Activated T-cell treated with anti-CD3 and anti-CD28 coated beads, Interleukin-2, amount 50 U/mL, for 4 hours (primary cell): ENCODE measurements around the gene SLC41A3. TPM values are rescaled to one million over a fixed set of nuclear protein-coding genes. Genes with fewer than 3 reads are reported as not detected.

Experiments used
- ATAC-seq, 2 donors: fragments of 200-7000 bp; cut with Tn5 transposase; one replicate each; pipeline ENCODE4 v1.10.0; 2021
- DNase-seq: peaks from one replicate; pipeline ENCODE4 v3.0.0-alpha.2; 2020
- H3K27me3 Mint-ChIP-seq: one replicate; pipeline ENCODE4 v1.8.0; 2021; ENCODE audit warnings: low read depth, mixed read lengths
- H3K36me3 Mint-ChIP-seq: one replicate; pipeline ENCODE4 v1.8.0; 2022; ENCODE audit warnings: mixed read lengths; ENCODE audit not compliant: insufficient read depth
- H3K4me1 Mint-ChIP-seq: one replicate; pipeline ENCODE4 v1.8.0; 2021; ENCODE audit warnings: low read depth, mixed read lengths
- H3K4me3 Mint-ChIP-seq: one replicate; pipeline ENCODE4 v1.8.0; 2021; ENCODE audit warnings: mild to moderate bottlenecking, moderate library complexity, mixed read lengths
- H3K9me3 Mint-ChIP-seq: one replicate; pipeline ENCODE4 v1.8.0; 2021; ENCODE audit warnings: mixed read lengths
- total RNA-seq, 3 donors: library from RNA; stranded (reverse); gene quantifications; one replicate each; pipeline ENCODE4 v1.2.1, GENCODE V29; 2021

Gene SLC41A3
- total RNA-seq = 10 to 100 TPM; 23.6 to 28.1 (median 25.4) TPM

GRCh38 chr3:126083913-126084767 lies at the start of gene SLC41A3:
SLC41A3 (minus strand) TSS chr3:126084124; CDS start chr3:126068219, 15,905 bp downstream.
- Mint-ChIP-seq H3K4me3 (peak within 1 kb of the TSS; percentile 92), H3K27me3 (no peaks in the 10 kb centered on the region), H3K36me3 (no peaks in the 10 kb centered on the region), H3K9me3 (no peaks in the 10 kb centered on the region), H3K4me1 (peaks cover 16% of the 10 kb centered on the region)
- peak; percentile 80 for DNase-seq
- ATAC-seq = peak; percentile 96

- Mint-ChIP-seq H3K27me3 (peaks cover 15% of the 10 kb centered on the region), H3K4me1 (no peaks in the 10 kb centered on the region), H3K9me3 (no peaks in the 10 kb centered on the region), H3K4me3 (no peak overlapping the region), H3K36me3 (no peaks in the 10 kb centered on the region)
- DNase-seq (no peak), ATAC-seq (no peak)
Measured at GRCh38 chr3:126133606-126134005, 49.7 kb upstream of the SLC41A3 start.

GRCh38 chr3:126132751-126133511 lies 49.0 kb upstream of the SLC41A3 start:
- Mint-ChIP-seq H3K9me3 (no peaks in the 10 kb centered on the region), H3K4me3 (no peak overlapping the region), H3K4me1 (no peaks in the 10 kb centered on the region), H3K27me3 (peaks cover 12% of the 10 kb centered on the region), H3K36me3 (no peaks in the 10 kb centered on the region)
- DNase-seq = no peak
- no peak for ATAC-seq

- peaks cover 6% of the 10 kb centered on the region for H3K27me3 Mint-ChIP-seq
- no peaks in the 10 kb centered on the region for H3K4me1 Mint-ChIP-seq
- no peak overlapping the region for H3K4me3 Mint-ChIP-seq
- H3K9me3 Mint-ChIP-seq = no peaks in the 10 kb centered on the region
- H3K36me3 Mint-ChIP-seq = no peaks in the 10 kb centered on the region
- DNase-seq (peak; percentile 4), ATAC-seq (no peak)
Measured at GRCh38 chr3:126131881-126132750, 48.2 kb upstream of the SLC41A3 start.

- no peak for ATAC-seq
- Mint-ChIP-seq H3K4me3 (no peak overlapping the region), H3K9me3 (no peaks in the 10 kb centered on the region), H3K27me3 (peaks cover 3% of the 10 kb centered on the region), H3K36me3 (no peaks in the 10 kb centered on the region), H3K4me1 (no peaks in the 10 kb centered on the region)
- no peak for DNase-seq
Measured at GRCh38 chr3:126130981-126131745, 47.2 kb upstream of the SLC41A3 start.

- DNase-seq (no peak), ATAC-seq (no peak)
- Mint-ChIP-seq H3K4me3 (no peak overlapping the region), H3K9me3 (no peaks in the 10 kb centered on the region), H3K27me3 (no peaks in the 10 kb centered on the region), H3K4me1 (no peaks in the 10 kb centered on the region), H3K36me3 (no peaks in the 10 kb centered on the region)
Measured at GRCh38 chr3:126130081-126130855, 46.3 kb upstream of the SLC41A3 start.

- no peaks in the 10 kb centered on the region for H3K36me3 Mint-ChIP-seq
- H3K4me1 Mint-ChIP-seq = no peaks in the 10 kb centered on the region
- no peak overlapping the region for H3K4me3 Mint-ChIP-seq
- no peaks in the 10 kb centered on the region for H3K27me3 Mint-ChIP-seq
- ATAC-seq = no peak
- H3K9me3 Mint-ChIP-seq = no peaks in the 10 kb centered on the region
- DNase-seq = no peak
Measured at GRCh38 chr3:126129398-126129891, 45.5 kb upstream of the SLC41A3 start.

GRCh38 chr3:126128504-126129397 lies 44.8 kb upstream of the SLC41A3 start:
- Mint-ChIP-seq H3K9me3 (no peaks in the 10 kb centered on the region), H3K4me1 (no peaks in the 10 kb centered on the region), H3K4me3 (no peak overlapping the region), H3K36me3 (no peaks in the 10 kb centered on the region), H3K27me3 (peaks cover 2% of the 10 kb centered on the region)
- ATAC-seq (no peak), DNase-seq (no peak)

GRCh38 chr3:126127904-126128303 lies 44.0 kb upstream of the SLC41A3 start:
- no peak for DNase-seq
- H3K9me3 Mint-ChIP-seq = no peaks in the 10 kb centered on the region
- no peaks in the 10 kb centered on the region for H3K4me1 Mint-ChIP-seq
- H3K36me3 Mint-ChIP-seq = no peaks in the 10 kb centered on the region
- peaks cover 2% of the 10 kb centered on the region for H3K27me3 Mint-ChIP-seq
- H3K4me3 Mint-ChIP-seq = no peak overlapping the region
- no peak for ATAC-seq

GRCh38 chr3:126127452-126127851 lies 43.5 kb upstream of the SLC41A3 start:
- Mint-ChIP-seq H3K27me3 (peaks cover 2% of the 10 kb centered on the region), H3K36me3 (no peaks in the 10 kb centered on the region), H3K9me3 (no peaks in the 10 kb centered on the region), H3K4me3 (no peak overlapping the region), H3K4me1 (no peaks in the 10 kb centered on the region)
- ATAC-seq = no peak
- peak; percentile 2 for DNase-seq

GRCh38 chr3:126126811-126127431 lies 43.0 kb upstream of the SLC41A3 start:
- Mint-ChIP-seq H3K4me3 (no peak overlapping the region), H3K9me3 (no peaks in the 10 kb centered on the region), H3K4me1 (no peaks in the 10 kb centered on the region), H3K27me3 (peaks cover 2% of the 10 kb centered on the region), H3K36me3 (no peaks in the 10 kb centered on the region)
- DNase-seq (peak; percentile 2), ATAC-seq (no peak)

- Mint-ChIP-seq H3K4me1 (no peaks in the 10 kb centered on the region), H3K4me3 (no peak overlapping the region), H3K36me3 (no peaks in the 10 kb centered on the region), H3K9me3 (no peaks in the 10 kb centered on the region), H3K27me3 (peaks cover 2% of the 10 kb centered on the region)
- DNase-seq = peak; percentile 1
- ATAC-seq = no peak
Measured at GRCh38 chr3:126126286-126126685, 42.4 kb upstream of the SLC41A3 start.
